CD4-positive, alpha-beta T cell treated with Interleukin-10 for 1 hour (primary cell): ENCODE data around the gene ZNF446.
"Not testable (repeated sequence)": the region's sequence is repeated elsewhere in the genome, so short reads cannot be mapped to it uniquely, and the experiment has no call there.

Experiments
- DNase-seq: peaks from one replicate; pipeline ENCODE4 v3.0.0-alpha.2; 2020

Gene ZNF446

GRCh38 chr19:58470837-58471543 is 5.2 kb upstream of the ZNF446 start:
- DNase-seq, result not testable (repeated sequence)

GRCh38 chr19:58471736-58472135 is 4.4 kb upstream of the ZNF446 start:
- DNase-seq, result no peak

GRCh38 chr19:58473775-58474174 is 2.4 kb upstream of the ZNF446 start:
- DNase-seq, result no peak

GRCh38 chr19:58474291-58474996 is 1.7 kb upstream of the ZNF446 start:
- no peak for DNase-seq

- DNase-seq, result no peak
These were observed 997 bp upstream of the ZNF446 start for GRCh38 chr19:58474997-58475713.

- no peak for DNase-seq
These were observed 405 bp downstream of the ZNF446 start for GRCh38 chr19:58476498-58477015.

- DNase-seq, result no peak
These were observed 978 bp downstream of the ZNF446 start for GRCh38 chr19:58477130-58477529.

- no peak for DNase-seq
These were observed 1.7 kb downstream of the ZNF446 start for GRCh38 chr19:58477871-58478270.

- no peak for DNase-seq
These were observed 3.2 kb downstream of the ZNF446 start for GRCh38 chr19:58479303-58479702.

GRCh38 chr19:58479736-58480480 is 3.8 kb downstream of the ZNF446 start:
- no peak for DNase-seq

- DNase-seq, result no peak
These were observed 4.3 kb downstream of the ZNF446 start for GRCh38 chr19:58480481-58480830.

GRCh38 chr19:58480831-58481230 is 4.7 kb downstream of the ZNF446 start:
- DNase-seq, result no peak

- no peak for DNase-seq
These were observed 6.2 kb downstream of the ZNF446 start for GRCh38 chr19:58482372-58482771.

- DNase-seq, result no peak
These were observed 7.6 kb downstream of the ZNF446 start for GRCh38 chr19:58483776-58484175.

- DNase-seq, result not testable (repeated sequence)
These were observed 8.2 kb downstream of the ZNF446 start for GRCh38 chr19:58484349-58484748.

GRCh38 chr19:58491393-58491792 is 15.2 kb downstream of the ZNF446 start:
- DNase-seq, result no peak

GRCh38 chr19:58492265-58492664 is 16.1 kb downstream of the ZNF446 start:
- DNase-seq, result no peak

GRCh38 chr19:58497634-58498170 is 21.6 kb downstream of the ZNF446 start:
- DNase-seq, result no peak

- DNase-seq, result no peak
These were observed 22.3 kb downstream of the ZNF446 start for GRCh38 chr19:58498316-58499020.

- DNase-seq, result peak; percentile 97
These were observed 23.1 kb downstream of the ZNF446 start for GRCh38 chr19:58499021-58499927.

GRCh38 chr19:58500242-58500641 is 24.1 kb downstream of the ZNF446 start:
- no peak for DNase-seq
